Activated effector memory CD4-positive, alpha-beta T cell treated with Interleukin-2 at 50 U/mL for 16 hours (primary cell): ENCODE data around the gene HMGB2.

ENCODE experiments used
- DNase-seq: peaks from one replicate; pipeline ENCODE4 v3.0.0-alpha.2; 2020

Gene HMGB2

DNA sequence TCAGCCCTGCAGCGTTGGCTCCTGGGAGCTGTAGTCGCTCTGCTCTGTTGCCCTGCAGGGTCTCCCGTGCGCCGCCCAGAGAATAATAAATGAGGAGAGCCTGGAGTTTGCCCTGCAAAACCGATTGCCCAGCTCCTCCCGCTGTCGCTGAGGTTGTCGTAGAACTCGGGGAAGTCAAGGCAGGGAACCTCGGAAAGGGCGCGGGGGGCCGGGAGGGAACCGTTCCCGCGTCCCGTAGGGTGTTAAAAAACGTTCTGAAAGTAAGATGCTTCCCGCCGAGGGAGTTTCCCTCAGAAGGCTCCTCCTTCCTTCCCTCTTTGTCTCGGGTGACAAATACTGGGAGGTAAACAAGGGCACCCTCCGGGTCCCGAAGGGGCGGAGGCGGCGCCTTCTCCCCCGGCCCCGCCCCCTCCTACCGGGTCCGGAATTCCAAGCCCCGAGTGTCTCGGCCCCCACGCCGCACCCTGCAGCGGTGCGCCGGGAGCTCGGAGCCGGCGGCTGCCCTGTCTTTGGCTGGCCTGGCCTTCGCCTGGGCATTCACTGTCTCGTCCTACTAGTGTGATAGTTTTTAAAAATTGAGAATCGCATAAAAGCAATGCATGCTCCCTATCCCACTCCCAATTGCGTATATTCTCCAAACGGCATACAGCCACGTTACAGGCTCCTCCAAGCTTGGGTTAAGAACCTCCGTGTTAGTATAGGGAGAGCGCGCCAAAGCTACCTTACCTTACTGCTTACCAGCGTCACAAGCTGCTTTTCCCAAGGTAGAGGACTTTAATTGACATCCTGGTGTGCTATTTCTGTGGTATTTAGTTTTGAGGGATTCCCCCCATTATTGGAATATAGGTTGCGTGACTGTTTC, 964 bp upstream of the HMGB2 start:
- no peak for DNase-seq

DNA sequence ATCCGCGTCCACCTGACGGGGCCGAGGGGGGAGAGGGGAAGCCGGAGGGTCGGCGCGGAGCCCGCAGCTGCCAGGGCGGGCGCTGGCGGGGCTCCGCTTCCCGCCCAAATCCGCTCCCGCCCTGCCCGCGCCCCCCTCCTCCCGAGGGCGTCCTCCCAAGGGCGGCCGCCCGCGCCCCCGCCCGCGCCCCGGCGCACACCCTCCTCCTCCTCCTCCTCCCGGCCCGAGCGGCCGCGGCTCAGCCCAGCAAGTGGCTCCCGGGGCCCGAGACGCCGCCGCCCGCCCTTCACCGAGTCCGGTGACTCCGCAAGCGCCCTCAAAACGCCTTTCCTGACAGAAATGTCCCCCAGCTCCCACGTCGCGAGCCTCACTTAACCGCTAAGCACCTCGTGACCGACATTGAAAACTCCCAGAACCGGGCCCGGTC, 487 bp downstream of the HMGB2 start:
- peak; percentile 43 for DNase-seq

DNA sequence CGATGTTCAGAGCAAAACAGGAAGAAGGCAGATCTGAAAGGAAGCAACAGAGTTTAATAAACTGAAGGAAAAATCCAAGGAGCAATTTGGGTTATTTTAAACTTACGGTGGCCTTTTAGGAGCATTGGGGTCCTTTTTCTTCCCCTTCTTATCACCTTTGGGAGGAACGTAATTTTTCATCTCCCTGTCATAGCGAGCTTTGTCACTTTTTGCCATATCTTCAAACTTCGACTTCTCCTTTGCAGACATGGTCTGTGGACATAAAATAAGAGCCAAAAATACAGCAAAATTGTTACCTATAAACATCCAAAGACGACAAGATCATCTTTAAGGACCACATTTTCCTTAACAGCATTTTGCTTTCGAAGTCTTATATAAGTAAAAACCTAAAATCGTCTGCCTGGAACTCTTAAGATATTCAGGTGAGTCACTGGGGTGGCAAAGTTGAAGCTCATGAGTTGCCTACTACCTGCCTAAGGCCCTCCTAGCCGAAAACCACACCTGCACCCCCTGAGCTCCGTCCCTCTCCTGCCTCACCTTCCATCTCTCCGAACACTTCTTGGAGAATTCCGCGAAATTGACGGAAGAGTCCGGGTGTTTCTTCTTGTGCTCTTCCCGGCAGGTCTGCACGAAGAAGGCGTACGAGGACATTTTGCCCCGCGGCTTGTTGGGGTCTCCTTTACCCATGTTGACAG, 1.0 kb downstream of the HMGB2 start:
- DNase-seq, result peak; percentile 14

DNA sequence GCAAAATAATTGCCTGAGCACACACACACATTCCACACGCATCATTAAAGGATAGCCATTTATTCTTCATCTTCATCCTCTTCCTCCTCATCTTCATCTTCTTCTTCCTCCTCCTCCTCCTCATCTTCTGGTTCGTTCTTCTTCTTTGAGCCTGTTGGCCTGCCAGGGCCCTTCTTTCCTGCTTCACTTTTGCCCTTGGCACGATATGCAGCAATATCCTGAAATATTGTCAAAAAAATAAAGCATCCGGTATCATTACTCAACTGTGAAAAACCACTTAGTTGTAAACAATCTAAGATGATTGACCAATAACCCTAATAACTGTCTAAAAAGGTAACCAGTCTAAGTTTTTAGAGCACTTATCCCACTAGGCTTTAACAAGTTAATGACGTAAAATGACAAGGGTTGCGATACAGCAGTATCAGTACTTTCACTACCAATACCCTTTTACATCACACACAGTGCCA, 2.1 kb downstream of the HMGB2 start:
- no peak for DNase-seq

DNA sequence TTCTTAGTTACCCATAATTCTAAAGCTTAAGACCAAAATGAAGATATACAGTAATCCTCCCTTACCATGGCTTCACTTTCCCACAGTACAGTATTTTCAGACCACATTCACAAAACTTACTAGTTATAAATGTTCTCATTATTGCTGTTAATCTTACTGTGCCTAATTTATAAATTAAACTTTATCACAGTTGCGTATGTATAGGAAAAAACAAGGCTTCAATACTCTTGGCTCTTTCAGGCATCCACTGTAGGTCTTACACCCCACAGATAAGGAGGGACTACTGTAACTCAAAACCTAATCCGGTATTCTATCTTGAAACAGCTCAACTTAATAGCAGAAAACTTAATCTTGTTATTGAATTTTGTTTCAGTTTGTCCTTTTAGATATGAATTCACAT, 3.6 kb downstream of the HMGB2 start:
- DNase-seq, result no peak

DNA sequence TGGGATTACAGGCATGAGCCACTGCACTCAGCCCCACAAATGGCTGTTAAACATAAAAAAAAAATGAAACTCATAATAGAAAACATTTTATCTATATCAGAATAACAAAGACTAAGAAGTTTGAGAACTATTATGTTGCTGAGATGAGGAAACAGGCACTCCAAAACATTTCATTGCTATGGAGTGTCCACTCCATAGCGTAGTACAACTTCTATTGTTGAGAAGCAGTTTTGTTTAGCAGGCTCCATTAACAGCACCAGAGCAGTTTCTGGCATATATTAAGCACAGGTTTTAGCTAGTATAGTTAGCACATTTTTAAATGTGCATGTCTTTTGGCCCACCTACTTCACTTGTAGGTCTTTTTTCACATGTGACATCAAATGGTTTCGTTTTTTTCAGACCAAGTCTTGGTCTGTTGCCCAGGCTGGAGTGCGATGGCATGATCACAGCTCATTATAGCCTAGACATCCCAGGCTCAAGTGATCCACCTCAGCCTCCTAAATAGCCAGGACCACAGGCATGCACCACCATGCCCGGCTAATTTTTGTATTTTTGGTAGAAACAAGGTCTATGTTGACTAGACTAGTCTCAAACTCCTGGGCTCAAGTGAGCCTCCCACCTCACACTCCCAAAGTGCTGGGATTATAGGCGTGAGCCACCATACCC, 5.8 kb downstream of the HMGB2 start:
- DNase-seq, result no peak

DNA sequence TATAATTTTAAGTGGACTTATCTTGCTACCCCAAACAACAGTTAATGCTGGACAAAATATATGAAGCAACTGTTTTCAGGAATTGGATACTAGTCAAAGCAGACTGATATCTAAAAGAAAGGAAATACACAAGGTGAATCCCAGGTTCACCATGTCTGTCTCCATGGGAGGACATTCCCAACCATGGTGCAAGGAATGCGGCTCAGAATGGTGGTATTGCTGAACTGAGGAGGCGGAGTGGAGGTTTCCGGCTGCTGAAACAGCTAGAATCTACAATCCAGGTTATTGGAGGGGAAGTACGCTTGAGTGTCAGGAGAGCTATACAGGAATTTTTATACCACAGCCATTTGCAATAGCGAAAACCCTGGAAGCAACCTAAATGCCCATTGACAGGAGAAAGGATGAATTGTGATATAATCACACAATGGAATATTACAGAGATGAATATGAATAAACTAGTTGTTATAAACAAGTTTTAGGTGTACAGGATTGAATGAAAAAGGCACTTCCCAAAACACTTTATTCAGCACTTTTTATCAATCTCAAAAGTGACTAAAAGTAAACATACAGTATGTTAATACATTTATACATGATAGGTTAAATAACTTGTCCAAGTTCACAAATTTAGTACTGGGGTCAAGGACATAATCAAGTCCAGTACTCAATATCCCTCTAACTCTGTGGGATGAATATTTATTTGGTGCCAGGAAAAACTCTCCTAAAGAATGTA, 9.0 kb downstream of the HMGB2 start:
- no peak for DNase-seq

DNA sequence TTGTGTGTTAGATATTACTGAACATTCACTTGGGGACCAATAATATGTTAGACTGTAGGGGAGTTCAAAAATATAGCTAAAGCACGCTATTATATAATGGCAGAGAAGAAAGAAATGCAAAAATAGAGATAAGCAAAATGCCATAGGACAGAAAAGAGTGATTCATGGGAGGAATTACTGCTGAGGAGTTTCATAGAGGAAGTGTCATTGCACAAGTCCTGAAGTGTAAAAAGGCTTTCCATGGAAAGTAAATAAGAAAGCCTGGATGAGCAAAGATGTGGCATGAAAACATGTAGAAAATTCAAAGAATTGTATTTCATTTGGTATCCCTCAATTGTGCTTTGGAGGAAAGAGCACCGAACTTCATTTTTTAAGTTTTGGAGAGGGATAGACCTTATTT, 14.5 kb downstream of the HMGB2 start:
- DNase-seq, result no peak

DNA sequence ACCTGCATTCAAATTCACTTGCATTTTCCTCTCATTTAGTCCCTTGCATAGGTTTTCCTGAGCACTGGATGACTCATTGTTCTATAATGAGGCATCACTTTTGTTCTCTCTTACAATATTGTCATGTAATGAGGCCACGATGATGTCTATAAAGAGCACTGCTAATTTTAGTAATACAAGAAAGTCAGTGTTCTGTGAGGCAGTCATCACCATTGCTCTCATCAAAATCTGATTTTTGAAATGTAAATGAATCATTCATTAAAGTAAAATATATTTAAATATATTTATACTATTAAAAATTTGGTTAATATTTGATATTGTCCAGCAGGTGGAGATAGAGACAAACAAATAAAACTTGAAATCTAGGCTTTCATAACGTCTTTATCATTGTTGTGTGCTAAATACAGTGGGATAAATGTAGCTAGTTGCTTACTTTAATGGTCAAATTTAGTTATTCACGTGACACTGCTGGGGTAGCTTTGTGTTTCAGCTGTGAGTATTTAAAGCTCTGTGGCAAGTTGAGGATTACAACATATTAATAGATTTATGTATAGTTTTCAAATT, 15.4 kb downstream of the HMGB2 start:
- DNase-seq, result no peak

DNA sequence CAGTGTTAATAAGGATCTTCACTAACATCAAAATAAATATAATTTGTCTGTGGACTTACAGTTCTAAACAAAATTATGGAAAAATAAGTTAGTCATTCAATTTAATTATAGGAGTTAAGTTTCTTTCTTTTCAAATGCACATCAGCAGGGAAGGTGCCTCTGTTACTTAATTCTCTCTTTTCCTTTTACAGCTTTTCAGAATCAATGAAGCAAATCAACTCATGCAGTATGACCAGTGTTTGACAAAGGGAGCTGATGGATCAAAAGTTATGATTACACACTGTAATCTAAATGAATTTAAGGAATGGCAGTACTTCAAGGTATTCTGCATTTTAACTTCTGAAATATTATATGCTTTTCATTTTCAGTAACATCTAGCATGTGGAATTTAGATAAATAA, 15.9 kb downstream of the HMGB2 start:
- DNase-seq, result no peak

DNA sequence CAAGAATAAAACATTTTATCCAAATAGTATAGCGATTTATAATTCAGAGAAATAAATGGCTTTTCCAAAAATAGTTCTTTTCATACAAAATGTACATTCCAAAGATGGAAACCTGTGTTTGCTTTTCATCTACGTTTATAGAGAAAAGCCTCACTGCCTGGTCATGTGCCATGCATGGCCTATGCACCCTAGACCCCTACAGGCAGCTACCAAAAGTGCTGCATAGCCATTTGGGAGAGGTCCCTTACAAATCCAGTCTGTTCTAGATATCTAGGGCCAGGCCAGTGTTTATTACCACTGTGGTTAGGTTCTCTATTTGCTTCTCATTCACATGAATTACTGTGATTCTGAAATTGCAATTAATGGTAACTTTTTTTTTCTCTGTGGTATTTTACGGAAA, 17.2 kb downstream of the HMGB2 start:
- DNase-seq, result no peak

DNA sequence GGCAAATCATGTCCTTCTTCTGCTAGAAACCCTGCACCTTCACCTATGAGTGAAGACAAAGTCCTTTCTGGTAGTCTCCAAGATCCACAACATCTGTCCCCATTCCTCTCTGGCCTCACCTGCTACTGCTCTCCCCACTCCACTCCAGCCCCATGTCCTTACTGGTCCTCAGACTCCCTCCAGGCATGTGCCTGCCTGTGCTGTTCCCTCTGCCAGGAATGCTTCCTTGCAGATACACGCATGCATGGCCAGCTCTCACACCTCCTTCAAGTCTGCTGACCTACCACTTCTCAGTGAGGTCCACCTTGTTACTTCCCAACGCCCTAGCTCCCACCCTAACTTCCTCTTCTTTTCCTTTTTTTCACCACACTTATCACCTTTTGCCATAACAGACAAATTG, 18.1 kb downstream of the HMGB2 start:
- no peak for DNase-seq

DNA sequence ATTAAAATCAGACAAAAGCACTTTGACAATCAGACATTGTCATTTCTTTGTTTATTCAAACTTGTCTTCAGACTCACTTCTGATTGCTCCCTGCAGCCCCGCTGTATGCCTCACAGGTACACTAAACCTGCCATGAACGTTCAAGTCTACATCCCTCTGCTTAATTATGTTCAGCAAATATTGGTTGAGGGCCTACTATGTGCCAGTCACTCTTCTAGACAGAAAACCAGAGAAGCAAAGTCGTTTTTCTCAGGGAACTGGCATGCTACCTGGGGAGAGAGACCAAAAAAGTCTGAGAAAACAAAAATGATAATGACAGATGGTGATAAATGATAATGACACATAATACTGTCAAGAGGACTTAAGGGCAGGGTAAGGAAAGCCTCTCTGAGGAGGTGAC, 19.4 kb downstream of the HMGB2 start:
- no peak for DNase-seq

DNA sequence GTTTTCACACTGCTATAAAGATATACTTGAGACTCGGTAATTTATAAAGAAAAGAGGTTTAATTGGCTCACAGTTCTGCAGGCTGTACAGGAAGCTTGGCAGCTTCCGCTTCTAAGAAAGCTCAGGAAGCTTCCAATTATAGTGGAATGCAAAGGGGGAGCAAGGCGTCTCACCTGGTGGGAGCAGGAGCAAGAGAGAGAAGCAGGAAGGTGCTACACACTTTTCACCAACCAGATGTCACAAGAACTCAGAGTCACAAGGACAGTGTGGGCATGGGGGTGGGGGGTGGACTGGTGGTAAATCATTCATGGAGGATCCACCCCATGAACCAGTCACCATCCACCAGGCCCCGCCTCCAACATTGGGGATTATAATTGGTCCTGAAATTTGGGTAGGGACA, 22.8 kb downstream of the HMGB2 start:
- DNase-seq, result no peak

DNA sequence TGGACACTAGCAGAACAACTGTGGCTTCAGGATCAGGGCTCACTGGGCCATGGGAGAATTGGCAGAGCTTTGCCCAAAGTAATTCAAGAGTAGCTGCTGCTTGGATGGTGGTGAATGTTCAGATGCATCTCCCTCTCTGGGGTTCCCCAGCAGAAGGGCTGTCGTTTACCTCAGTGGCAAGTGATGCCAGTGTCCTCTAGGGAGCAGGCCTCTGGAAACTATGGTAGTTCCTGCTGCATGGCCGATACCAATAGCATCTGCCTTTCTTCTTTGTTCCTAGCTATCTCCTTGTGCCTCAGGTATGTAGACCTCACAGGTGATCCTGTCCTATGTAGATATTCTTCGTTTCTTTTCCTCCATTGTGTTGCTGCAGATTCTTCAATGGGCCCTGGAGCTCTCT, 26.4 kb downstream of the HMGB2 start:
- no peak for DNase-seq

DNA sequence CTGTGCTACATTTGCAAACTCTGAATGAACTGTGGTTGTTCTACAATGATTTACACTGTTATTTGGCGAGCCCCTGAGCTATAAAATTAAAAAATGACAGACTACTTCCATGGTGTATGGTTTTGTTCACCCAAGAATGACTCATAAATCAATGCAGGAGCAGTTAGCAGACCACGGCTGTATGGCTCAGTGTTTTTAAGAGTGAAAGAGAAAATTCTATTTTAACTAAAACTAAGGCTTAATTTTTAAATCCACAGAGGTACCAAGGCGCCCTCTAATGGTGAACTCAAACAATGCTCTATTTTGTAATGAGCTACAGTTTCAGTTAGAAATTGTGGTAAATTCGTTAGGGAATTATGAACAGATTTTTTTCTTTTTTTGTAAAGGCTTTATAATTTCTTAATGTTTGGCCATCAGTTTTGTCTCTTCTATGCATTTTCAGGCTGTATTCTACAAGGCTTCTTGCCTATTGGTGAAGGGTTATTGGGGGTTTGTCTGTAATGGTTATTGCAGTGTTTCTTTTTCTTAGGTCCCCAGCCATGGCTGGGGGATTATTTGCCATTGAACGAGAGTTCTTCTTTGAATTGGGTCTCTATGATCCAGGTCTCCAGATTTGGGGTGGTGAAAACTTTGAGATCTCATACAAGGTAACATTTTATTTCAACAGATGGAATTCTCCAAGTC, 32.5 kb downstream of the HMGB2 start:
- DNase-seq, result no peak

DNA sequence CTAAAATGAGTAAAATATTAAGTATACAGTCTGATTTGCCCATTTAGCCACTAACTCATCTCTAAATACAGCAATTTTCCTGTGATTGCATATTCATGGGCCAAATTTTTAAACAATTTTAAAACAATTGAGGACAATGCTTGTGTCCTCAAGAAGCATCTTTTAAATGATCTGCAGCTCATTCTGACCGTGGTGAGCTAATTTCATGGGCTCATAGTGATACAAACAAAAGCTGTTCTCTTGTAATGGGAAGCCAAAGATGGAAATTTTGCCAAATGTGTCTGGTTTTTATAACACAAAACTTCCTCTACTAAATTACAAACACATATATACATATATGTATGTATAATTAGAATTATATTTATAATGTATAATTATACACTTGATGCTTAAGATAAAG, 39.7 kb downstream of the HMGB2 start:
- DNase-seq, result no peak

DNA sequence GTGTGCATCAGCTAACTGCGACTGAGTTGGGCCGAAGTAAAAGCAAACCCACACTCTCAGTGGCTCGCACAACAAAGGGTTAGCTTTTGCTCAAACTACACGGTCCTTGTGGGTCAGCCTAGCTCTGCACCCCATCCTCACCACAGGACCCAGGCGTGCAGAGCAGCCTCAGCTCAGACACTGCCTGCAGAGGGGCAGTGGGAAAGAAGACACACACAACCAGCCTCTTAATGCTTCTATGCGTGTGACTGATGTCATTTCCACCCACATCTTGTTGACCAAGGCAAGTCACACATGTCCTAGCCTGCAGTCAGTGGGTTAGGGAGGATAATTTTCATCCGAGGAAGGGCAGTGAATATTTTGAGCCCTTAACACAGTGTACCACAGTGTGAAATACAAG, 40.5 kb downstream of the HMGB2 start:
- DNase-seq, result no peak

DNA sequence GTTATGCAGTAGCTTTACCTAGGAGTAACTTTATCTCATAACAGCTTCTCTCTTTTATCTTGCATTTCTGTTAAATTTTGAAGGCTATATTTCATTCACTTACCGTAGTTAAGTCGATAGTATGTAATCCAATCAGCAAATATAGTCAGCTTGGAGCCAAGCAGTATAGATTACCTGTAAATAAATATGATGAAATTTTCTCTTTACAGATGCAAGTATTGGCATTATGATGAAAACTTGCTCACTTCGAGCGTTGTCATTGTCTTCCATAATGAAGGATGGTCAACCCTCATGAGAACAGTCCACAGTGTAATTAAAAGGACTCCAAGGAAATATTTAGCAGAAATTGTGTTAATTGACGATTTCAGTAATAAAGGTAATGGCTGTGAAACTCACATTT, 42.3 kb downstream of the HMGB2 start:
- no peak for DNase-seq

DNA sequence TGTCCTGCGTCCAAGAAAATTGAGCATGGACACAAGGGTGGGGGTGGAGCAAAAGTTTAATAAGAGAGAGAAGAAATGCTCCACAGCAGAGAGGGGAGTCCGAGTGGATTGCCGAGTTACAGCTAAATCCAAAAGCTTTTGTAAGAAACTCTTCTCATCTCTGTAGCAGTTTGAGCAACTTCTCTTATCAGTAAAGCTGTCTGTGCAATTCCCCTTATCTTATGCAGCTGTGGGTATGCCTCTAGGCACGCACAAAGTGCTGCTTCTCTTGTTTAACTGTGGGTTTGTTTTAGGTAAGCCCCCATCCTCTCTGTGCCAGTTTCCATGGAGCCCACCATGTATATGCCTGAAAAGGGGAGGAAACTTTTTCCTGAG, 44.8 kb downstream of the HMGB2 start:
- DNase-seq, result no peak

DNA sequence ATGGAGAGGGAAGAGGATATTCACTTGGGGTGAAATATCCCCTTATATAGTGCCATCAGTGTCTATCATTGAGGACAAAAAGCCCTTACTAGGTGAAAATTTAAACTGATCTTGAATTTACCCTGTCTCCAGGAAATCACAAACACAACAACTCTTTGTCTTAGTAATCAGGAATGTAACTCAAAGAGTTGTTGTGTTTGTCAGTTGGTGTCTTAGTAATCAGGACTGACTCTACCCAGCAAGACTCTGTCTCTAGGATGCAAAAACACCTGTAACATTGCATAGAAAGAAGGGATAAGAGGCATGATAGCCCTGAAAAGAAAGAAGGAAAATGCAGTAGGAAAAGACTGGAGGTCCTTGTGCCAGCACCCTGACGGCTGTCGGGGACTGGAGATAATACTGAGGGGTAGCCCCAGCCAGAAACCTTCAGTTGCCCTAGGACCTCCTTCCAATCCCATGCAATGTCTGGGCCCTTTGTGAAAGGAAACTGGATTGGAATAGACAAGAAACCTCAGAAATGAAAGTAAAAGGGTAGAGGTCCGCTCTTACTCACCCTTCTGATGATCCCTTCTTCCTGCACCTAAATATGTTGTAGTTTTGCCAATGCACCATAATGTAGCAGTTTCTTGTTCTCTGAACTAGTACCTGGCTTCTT, 45.3 kb downstream of the HMGB2 start:
- DNase-seq, result no peak

DNA sequence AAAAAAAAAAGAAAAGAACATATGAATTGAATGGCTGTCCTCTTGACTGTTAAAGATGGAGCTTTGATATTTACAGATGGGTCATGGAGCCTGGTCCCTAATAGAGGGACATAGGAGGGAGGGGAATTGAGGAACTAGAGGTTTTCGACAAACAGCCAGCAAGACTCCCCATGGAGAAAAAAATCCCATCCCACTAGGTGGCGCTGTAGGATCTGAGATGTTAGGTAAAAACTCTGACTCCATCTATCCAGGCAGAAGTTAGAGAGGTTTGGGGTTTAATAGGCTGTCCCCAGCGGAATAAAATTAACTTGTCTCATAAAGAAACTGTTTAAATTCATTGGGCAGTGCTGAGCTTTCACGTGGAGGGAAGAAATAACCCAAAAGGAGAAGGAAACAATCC, 45.9 kb downstream of the HMGB2 start:
- DNase-seq, result peak; percentile 27
